Mesenteric fat pad (tissue), 1 donor: ENCODE measurements around the gene FYCO1. TPM values are rescaled to one million over a fixed set of nuclear protein-coding genes. Genes with fewer than 3 reads are reported as not detected.

Experiments
- total RNA-seq: library from RNA; stranded (reverse); fragmentation: NEBNext Ultra II Directional; extraction: Animal tissue kit (Norgen Biotek cat#: 25700); gene quantifications from one replicate; pipeline ENCODE4 v1.2.1, GENCODE V29; 2021
- donor health status: DM: yes; HTN: yes; CAD: no.

The FYCO1 gene
- total RNA-seq, 1 donor from 2014 or later = 43.5 TPM

Other genes starting within 250 kb of the FYCO1 start
- 0.16 TPM for gene SLC6A20, start 199.3 kb downstream of the FYCO1 start, total RNA-seq
- gene LZTFL1, start 153.7 kb downstream of the FYCO1 start, total RNA-seq = 10.2 TPM
- not detected for gene CCR9, start 109.3 kb downstream of the FYCO1 start, total RNA-seq
- gene CXCR6, start 52.4 kb downstream of the FYCO1 start, total RNA-seq = 0.96 TPM
- gene XCR1, start 31.7 kb upstream of the FYCO1 start, total RNA-seq = 0.16 TPM
- gene CCR1, start 212.5 kb upstream of the FYCO1 start, total RNA-seq = 39.7 TPM
- gene CCR3, start 246.6 kb upstream of the FYCO1 start, total RNA-seq = not detected